Measurements from ENCODE around the gene DERA. TPM values are rescaled to one million over a fixed set of nuclear protein-coding genes. Genes with fewer than 3 reads are reported as not detected.

The DERA gene
- total RNA-seq, 1 donor from 2014 or later: 43.9 TPM

- DNase-seq: no peak
Measured at GRCh38 chr12:16076970-16077522, 165.9 kb downstream of the DERA start.

- no peak for DNase-seq
Measured at GRCh38 chr12:16086462-16086861, 175.3 kb downstream of the DERA start.

- DNase-seq: no peak
Measured at GRCh38 chr12:16086942-16087341, 175.8 kb downstream of the DERA start.

Other genes starting within 250 kb of the DERA start
- gene EPS8, start 121.9 kb upstream of the DERA start, total RNA-seq: 39.8 TPM
- gene STRAP, start 28.9 kb upstream of the DERA start, total RNA-seq: 60.3 TPM

Measured in tongue (tissue), 2 donors.